BE2C (cell line): ENCODE data around the gene GABPB1.

ENCODE experiments used
- DNase-seq: peaks from one replicate; pipeline ENCODE4 v3.0.0-alpha.2; 2020
- H3K27me3 ChIP-seq: fragments of 250-450 bp; sonication (Bioruptor Pico); 2 replicates; pipeline ENCODE4 v1.5.1; 2020; ENCODE audit warnings: mild to moderate bottlenecking
- H3K36me3 ChIP-seq: fragments of 250-450 bp; sonication (Bioruptor Pico); 2 replicates; pipeline ENCODE4 v1.5.1; 2020; ENCODE audit warnings: mild to moderate bottlenecking
- H3K4me1 ChIP-seq: fragments of 250-450 bp; sonication (Bioruptor Pico); 2 replicates; pipeline ENCODE4 v1.5.1; 2020
- H3K4me3 ChIP-seq: 2 replicates; pipeline ENCODE4 v1.5.1; 2011; ENCODE audit warnings: low read depth, low read length
- H3K9me3 ChIP-seq: fragments of 250-450 bp; sonication (Bioruptor Pico); 2 replicates; pipeline ENCODE4 v1.5.1; 2020
- TF ChIP-seq, protein P1 (sequence below): IDR thresholded peaks from 2 replicates; pipeline ENCODE4 v1.5.1; 2012; ENCODE audit warnings: mild to moderate bottlenecking, low read depth, low read length

The GABPB1 gene

DNA sequence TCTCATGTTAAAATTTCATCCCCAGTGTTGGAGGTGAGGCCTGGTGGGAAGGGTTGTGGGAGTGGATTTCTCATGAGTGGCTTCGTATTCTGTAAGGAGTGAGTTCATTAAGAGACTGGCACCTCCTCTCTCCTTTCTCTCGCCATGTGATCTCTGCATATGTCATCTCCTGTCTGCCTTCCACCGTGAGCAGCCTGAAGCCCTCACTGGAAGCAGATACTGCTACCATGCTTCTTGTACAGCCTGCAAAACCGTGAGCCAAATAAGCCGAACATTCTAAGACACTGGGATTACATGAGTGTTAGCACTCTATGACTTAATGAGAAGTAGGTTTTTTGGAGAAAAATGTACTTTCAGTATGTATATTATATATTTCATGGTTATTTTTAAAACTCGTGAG lies 6.8 kb upstream of the GABPB1 start:
- no peaks in the 10 kb centered on the region for H3K9me3 ChIP-seq
- no peaks in the 10 kb centered on the region for H3K27me3 ChIP-seq
- peaks cover 59% of the 10 kb centered on the region for H3K36me3 ChIP-seq
- no peaks in the 10 kb centered on the region for H3K4me1 ChIP-seq
- TF ChIP-seq, protein P1, sequence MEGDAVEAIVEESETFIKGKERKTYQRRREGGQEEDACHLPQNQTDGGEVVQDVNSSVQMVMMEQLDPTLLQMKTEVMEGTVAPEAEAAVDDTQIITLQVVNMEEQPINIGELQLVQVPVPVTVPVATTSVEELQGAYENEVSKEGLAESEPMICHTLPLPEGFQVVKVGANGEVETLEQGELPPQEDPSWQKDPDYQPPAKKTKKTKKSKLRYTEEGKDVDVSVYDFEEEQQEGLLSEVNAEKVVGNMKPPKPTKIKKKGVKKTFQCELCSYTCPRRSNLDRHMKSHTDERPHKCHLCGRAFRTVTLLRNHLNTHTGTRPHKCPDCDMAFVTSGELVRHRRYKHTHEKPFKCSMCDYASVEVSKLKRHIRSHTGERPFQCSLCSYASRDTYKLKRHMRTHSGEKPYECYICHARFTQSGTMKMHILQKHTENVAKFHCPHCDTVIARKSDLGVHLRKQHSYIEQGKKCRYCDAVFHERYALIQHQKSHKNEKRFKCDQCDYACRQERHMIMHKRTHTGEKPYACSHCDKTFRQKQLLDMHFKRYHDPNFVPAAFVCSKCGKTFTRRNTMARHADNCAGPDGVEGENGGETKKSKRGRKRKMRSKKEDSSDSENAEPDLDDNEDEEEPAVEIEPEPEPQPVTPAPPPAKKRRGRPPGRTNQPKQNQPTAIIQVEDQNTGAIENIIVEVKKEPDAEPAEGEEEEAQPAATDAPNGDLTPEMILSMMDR, result no peak
- H3K4me3 ChIP-seq, result no peak overlapping the region
- no peak for DNase-seq

DNA sequence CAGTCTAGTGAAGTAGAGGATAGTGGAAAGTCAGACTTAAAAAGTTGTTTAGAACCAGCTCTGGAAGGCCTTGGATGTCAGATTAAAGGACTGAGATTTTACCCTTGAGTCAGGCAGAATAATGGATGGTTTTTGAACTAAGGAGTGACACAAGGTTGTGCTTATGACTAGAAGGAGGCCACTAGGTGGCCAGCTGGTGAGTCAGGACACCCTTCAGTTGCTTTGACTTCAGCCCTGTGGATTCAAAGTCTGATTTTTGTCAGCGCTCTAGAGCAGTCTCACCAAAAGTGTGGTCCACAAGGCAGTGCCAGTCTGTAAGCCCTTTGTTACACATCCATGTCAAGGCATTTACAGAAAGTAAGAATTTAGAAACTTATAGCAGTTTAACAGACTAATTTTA lies 3.8 kb upstream of the GABPB1 start:
- no peaks in the 10 kb centered on the region for H3K4me1 ChIP-seq
- TF ChIP-seq, protein P1, result peak; percentile 63
- peak; percentile 40 for DNase-seq
- no peaks in the 10 kb centered on the region for H3K27me3 ChIP-seq
- H3K9me3 ChIP-seq, result no peaks in the 10 kb centered on the region
- H3K4me3 ChIP-seq, result no peak overlapping the region
- peaks cover 66% of the 10 kb centered on the region for H3K36me3 ChIP-seq

DNA sequence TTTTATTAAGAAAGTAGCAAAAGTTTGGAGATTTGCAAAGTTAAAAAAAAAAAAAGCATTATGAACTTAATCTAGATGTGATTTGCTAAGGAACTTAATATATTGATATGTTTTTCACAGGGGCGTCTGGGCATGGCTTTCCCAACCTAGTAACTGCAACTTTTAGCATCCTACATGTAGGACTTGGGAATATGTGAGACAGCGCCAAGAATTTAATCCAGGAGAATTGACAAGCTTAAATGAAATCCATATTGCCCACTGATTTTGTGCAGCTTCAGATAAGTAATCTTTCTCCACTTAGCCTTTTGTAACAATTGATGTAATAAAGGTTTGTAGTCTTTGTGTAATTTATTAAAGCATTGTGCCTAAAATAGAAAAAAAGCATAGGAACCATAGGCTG lies 982 bp upstream of the GABPB1 start:
- Histone ChIP-seq H3K36me3 (peaks cover 46% of the 10 kb centered on the region), H3K4me1 (no peaks in the 10 kb centered on the region), H3K9me3 (no peaks in the 10 kb centered on the region), H3K27me3 (no peaks in the 10 kb centered on the region), H3K4me3 (peak overlapping the region; percentile 99)
- no peak for DNase-seq
- TF ChIP-seq, protein P1, result no peak

DNA sequence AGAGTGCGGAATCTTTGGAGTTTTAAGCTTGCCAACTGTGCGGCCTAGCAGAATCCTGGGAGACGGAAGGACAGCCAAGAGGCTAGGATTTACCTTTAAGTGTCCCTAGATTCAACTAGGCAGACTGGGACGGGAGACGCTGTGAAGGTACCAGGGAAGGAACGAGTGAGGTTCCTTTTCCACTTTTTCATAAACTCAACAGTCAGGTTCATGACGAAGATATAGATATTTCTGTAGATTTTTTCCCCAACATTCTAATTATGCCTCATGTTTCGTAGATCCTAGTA lies 564 bp upstream of the GABPB1 start:
- peaks cover 42% of the 10 kb centered on the region for H3K36me3 ChIP-seq
- DNase-seq, result no peak
- no peaks in the 10 kb centered on the region for H3K4me1 ChIP-seq
- H3K9me3 ChIP-seq, result no peaks in the 10 kb centered on the region
- H3K27me3 ChIP-seq, result no peaks in the 10 kb centered on the region
- H3K4me3 ChIP-seq, result peak overlapping the region; percentile 99
- TF ChIP-seq, protein P1, result no peak

DNA sequence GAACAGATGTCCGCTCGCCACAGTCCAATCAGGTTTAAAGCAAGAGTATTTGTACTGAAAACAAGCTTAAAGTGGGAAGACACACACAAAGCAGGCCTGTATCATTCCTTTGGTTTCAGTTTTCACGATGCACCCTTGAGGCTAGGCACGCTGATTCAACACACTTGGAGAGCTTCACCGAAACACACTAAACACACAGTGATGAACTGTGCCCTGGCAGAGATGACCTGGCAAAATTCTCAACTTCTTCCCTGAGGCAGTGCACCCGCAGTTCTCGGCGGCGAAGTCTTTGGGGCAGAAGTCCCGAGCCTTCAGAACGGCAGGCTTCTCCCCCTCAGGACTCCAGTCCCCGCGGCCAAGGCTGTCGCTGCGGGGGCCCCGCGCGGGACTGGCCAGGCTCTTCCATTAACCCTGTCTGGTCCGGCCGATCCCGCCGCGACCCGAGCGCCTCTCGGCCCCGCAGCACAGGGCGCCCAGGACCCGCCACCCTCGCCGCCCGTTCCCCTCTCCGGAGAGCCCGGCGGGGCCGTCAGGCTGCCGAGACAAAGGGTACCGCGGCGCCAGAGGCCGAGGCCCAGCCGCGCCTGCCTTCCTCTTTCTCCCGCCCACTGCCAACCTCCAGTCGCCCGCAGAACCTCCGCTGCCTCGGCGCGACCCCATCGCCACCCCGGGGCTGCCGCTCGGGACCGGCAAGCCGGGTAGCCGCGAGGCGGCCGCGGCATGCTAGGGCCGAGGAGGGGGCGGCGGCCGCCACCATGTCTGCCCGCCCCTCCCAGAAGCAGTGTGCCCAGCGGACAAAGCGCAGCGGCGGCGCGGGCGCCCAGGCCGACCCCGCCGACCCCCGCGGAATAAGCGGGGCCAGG lies 792 bp downstream of the GABPB1 start:
- DNase-seq, result peak; percentile 47
- TF ChIP-seq, protein P1, result no peak
- Histone ChIP-seq H3K9me3 (no peaks in the 10 kb centered on the region), H3K27me3 (no peaks in the 10 kb centered on the region), H3K4me1 (no peaks in the 10 kb centered on the region), H3K36me3 (peaks cover 28% of the 10 kb centered on the region), H3K4me3 (peak overlapping the region; percentile 99)

DNA sequence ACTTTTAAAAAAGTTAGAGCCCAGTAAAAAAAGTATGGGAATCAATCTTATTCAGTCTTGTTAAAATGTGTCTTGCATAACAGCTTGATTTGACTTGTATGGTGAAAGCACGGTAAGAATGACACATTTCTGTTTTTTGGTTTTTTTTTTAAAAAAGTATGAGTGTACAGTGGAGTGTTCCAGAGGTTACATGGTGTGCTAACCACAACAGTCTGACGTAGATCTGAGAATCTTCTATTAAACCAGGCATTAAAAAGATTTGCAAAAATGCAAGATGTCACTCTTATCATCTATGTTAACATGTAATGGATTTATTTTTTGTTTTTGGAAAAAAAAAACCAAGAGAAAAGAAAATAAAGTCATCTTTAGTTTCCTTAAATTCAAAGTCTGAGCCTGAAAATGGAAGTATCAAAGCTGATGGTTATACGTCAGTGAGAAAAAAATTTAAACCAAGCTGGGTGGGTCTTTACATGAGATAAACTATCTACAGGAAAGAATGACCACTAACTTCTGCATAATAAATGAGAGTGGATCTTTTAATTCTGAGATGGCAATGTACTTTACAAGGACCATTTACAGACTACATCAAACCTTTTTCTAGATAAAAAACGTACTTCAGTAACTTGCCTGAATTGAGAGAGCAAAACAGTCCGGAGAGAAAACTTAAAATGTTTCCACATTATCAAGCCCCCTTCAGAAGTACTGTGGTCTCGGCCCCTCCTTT lies 1.6 kb downstream of the GABPB1 start:
- DNase-seq, result no peak
- TF ChIP-seq, protein P1, result no peak
- peak overlapping the region; percentile 99 for H3K4me3 ChIP-seq
- H3K27me3 ChIP-seq, result no peaks in the 10 kb centered on the region
- H3K36me3 ChIP-seq, result peaks cover 22% of the 10 kb centered on the region
- no peaks in the 10 kb centered on the region for H3K9me3 ChIP-seq
- no peaks in the 10 kb centered on the region for H3K4me1 ChIP-seq
